PC-9 (cell line): ENCODE results near the gene CHMP2A.

Experiments used
- CTCF ChIP-seq: fragments of 200-600 bp; sonication (generic); conservative IDR thresholded peaks from 2 replicates; pipeline ENCODE4 v1.6.1; 2017; ENCODE audit warnings: mixed run types, antibody characterized with exemption, mild to moderate bottlenecking, moderate library complexity
- EZH2 ChIP-seq: fragments of 200-600 bp; sonication (generic); IDR thresholded peaks from 2 replicates; pipeline ENCODE4 v1.8.0; 2017; ENCODE audit warnings: antibody characterized with exemption, low read depth

- TF ChIP-seq CTCF (no peak), EZH2 (no peak)
These were observed 6.6 kb upstream of the CHMP2A start for GRCh38 chr19:58561373-58562121.
